Endothelial cell of coronary artery (primary cell): ENCODE results near the gene LRRC25. TPM values are rescaled to one million over a fixed set of nuclear protein-coding genes. Genes with fewer than 3 reads are reported as not detected.

Experiments used
- total RNA-seq: library from RNA; depleted of rRNA; stranded (reverse); fragments of >200 nt; gene quantifications from 2 replicates; pipeline ENCODE4 v1.2.3, GENCODE V29; 2014

LRRC25 gene
- not detected in 2 replicates for total RNA-seq

DNA sequence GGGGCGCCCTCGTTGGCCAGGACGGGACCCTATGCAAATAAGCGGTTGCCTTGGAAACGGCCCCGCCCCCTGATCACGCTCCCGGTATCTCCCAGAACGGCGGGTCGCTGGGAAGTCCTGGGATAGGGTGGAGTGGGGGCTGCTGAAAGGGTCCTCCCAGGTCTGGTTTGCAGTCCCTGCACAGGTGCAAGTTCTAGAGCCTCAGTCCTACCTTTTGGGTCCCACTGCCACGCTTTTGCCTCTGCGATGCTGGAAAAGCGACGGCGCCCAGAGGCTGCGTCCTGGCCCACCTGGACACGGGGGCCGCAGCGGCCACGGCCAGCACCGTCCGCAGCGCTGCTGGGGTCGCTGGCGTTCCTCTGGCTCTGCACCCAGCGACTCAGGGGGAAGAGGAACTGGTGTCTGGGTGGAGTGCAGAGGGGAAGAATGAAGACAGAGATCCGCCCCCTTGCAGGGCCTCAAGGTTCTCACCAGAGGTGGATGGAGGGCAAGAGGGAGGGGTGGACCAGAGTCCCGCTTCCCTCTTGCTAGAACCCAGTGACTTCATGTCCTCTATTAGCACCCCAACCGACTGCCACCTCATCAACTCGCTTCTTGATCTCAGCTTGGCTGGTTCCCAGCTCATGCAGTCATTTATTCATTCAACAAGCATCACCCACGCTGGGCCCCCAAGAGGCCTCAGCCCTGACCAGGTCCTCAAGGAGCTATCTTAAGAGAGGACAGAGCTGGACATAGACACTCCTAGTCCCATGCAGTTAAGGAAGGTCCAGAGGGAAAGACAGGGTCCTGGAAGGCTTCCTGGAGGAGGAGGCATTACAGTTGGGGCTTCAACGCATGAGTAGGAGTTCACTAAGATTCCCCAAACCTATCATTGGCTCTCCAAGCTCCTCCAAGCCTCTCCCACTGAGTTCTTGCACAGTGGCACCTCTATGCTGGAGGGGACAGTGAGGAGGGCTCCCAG is at the start of gene LRRC25:
TSS of gene LRRC25 (minus strand) at position 381 of the 961 bp plus-strand sequence. CDS start 659 bp downstream, outside the sequence.

DNA sequence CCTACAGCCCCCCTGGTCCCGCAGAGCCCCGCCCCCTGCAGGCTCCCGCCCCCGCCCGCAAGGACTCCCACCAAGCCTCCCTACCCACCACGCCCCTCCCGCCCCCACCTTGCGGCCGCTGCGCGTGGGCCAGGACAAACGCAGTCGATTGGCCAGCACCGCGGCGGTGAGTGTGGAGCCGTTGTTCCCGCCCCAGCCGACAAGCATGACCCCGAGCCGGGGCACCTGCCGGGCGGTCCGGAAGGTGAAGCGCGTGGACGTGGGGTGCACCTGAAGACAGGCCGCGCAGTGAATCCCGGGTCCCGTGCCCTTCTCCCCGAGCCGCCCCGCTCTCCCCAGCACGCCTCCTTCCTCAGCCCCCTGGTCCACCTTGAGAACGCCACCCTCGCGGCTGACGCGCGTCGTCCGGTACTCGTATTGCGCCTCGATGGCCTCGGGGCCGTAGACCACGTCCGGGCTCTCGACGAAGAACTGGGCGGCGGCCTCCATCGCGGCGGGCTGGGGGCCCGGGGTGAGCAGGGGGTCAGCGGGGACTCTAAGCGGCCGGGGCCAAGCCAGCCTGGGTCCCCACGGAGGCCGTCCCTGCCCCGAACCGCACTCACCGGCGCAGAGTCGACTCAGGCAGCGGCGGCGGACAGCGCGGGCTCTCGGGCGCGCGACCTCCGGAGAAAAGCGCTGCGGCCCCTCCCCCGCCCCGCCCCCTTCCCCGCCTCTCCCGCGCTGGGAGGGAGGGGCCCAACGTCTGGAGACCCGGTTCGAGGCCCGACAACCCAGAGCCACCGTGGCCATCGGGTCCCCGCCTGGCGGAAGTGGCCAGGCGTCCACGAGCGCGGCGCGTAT is 40.3 kb upstream of the LRRC25 start, which contains the start of gene ISYNA1:
TSS of gene ISYNA1 (minus strand) at position 643 of the 840 bp plus-strand sequence. CDS start at position 489, 154 bp downstream.

DNA sequence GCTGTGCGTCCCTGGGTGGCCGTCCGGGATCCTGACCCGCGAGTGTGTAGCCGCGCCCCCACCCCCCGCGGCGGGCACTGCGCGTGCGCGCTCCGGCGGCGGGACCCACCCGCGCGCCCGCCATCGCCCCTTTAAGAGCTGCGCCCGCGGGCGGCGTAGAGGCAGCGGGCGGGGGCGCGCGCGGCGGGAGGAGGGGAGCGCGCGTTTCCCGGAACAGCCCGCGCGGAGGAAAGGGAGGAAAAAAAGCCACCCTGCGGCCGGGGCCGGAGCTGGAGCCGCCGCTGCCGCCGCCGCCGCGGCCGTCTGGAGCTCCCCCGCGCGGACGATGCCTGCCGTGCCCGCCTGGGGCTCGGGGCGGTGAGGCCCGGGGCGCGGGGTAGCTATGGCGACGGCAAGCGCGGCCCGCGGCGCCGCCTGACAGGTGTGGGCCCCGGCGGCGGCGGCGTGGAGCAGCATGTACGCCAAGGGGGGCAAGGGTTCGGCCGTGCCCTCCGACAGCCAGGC is 21.8 kb upstream of the LRRC25 start, which contains the start of gene SSBP4:
TSS of gene SSBP4 (plus strand) at position 204 of the 504 bp plus-strand sequence. CDS start at position 455, 251 bp downstream.

DNA sequence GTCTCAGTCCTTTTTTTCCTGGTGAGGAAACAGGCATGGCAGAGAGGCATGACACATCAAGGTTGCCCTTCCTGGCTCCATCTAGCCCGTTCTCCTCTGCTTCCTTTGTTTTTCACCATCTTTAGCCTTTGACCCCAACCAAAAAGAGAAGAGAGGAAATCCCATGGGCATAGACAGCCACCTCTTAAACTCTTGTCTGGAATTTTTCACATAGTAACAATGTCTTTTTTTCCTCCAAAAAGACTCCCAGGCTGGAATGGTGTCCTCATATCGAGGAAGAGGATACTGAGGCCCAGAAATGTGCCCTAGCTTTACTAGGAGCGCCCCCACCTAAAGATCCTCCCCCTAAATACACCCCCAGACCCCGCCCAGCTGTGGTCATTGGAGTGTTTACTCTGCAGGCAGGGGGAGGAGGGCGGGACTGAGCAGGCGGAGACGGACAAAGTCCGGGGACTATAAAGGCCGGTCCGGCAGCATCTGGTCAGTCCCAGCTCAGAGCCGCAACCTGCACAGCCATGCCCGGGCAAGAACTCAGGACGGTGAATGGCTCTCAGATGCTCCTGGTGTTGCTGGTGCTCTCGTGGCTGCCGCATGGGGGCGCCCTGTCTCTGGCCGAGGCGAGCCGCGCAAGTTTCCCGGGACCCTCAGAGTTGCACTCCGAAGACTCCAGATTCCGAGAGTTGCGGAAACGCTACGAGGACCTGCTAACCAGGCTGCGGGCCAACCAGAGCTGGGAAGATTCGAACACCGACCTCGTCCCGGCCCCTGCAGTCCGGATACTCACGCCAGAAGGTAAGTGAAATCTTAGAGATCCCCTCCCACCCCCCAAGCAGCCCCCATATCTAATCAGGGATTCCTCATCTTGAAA is 11.5 kb downstream of the LRRC25 start, which contains the start of gene GDF15:
TSS of gene GDF15 (plus strand) at position 484 of the 868 bp plus-strand sequence. CDS start at position 516, 32 bp downstream.

Other genes with a start within 250 kb of the LRRC25 start
- gene PIK3R2, start 244.5 kb downstream of the LRRC25 start, total RNA-seq: 2.5 and 4.0 TPM in 2 replicates
- gene IFI30, start 223.8 kb downstream of the LRRC25 start, total RNA-seq: 0.18 TPM in 1 of 2 replicates, not detected in the other
- gene MPV17L2, start 204.4 kb downstream of the LRRC25 start, total RNA-seq: 7.2 and 8.6 TPM in 2 replicates
- 0.45 and 0.56 TPM in 2 replicates for gene RAB3A, start 193.6 kb downstream of the LRRC25 start, total RNA-seq
- gene PDE4C, start 171.2 kb downstream of the LRRC25 start, total RNA-seq: 0.09 and 0.28 TPM in 2 replicates
- under 0.01 and 0.09 TPM in 2 replicates for gene IQCN, start 123.2 kb downstream of the LRRC25 start, total RNA-seq
- gene JUND, start 116.0 kb downstream of the LRRC25 start, total RNA-seq: 60.0 and 115 TPM in 2 replicates
- gene LSM4, start 74.5 kb downstream of the LRRC25 start, total RNA-seq: 135 and 140 TPM in 2 replicates
- gene PGPEP1, start 57.0 kb downstream of the LRRC25 start, total RNA-seq: 21.8 and 25.7 TPM in 2 replicates
- gene GDF15, start 11.5 kb downstream of the LRRC25 start, total RNA-seq: 84.6 and 103 TPM in 2 replicates
- 50.0 and 52.1 TPM in 2 replicates for gene SSBP4, start 21.8 kb upstream of the LRRC25 start, total RNA-seq
- gene ISYNA1, start 40.5 kb upstream of the LRRC25 start, total RNA-seq: 25.2 and 42.6 TPM in 2 replicates
- 13.8 and 13.9 TPM in 2 replicates for gene ELL, start 124.4 kb upstream of the LRRC25 start, total RNA-seq
- 142 and 176 TPM in 2 replicates for gene FKBP8, start 146.0 kb upstream of the LRRC25 start, total RNA-seq
- 52.0 and 55.0 TPM in 2 replicates for gene KXD1, start 160.2 kb upstream of the LRRC25 start, total RNA-seq
- gene UBA52, start 174.2 kb upstream of the LRRC25 start, total RNA-seq: 879 and 894 TPM in 2 replicates
- gene REX1BD, start 191.2 kb upstream of the LRRC25 start, total RNA-seq: 55.6 and 71.6 TPM in 2 replicates
- gene CRLF1, start 209.2 kb upstream of the LRRC25 start, total RNA-seq: 0.09 and 1.1 TPM in 2 replicates
- 0.19 and 0.27 TPM in 2 replicates for gene TMEM59L, start 215.2 kb upstream of the LRRC25 start, total RNA-seq
- gene KLHL26, start 239.4 kb upstream of the LRRC25 start, total RNA-seq: 2.6 and 6.9 TPM in 2 replicates